H9 (cell line): ENCODE results near the gene LMNTD1. TPM values are rescaled to one million over a fixed set of nuclear protein-coding genes. Genes with fewer than 3 reads are reported as not detected.

Experiments used
- DNase-seq: peaks from one replicate; pipeline ENCODE4 v3.0.0-alpha.2; 2017
- H2AFZ ChIP-seq: one replicate; pipeline ENCODE4 v1.6.1; 2013; ENCODE audit warnings: mild to moderate bottlenecking, low read length, control low read depth, moderate library complexity
- H2AK5ac ChIP-seq: 2 replicates; pipeline ENCODE4 v1.6.1; 2013; ENCODE audit warnings: low read length, control low read depth, mixed read lengths; ENCODE audit not compliant: insufficient read length
- H2BK120ac ChIP-seq: one replicate; pipeline ENCODE4 v1.6.1; 2013; ENCODE audit warnings: low read depth, mild to moderate bottlenecking, low read length, control low read depth, inconsistent platforms; ENCODE audit not compliant: poor library complexity, severe bottlenecking
- H2BK12ac ChIP-seq: 2 replicates; pipeline ENCODE4 v1.6.1; 2013; ENCODE audit warnings: low read length, control low read depth, mixed read lengths, low read depth; ENCODE audit not compliant: insufficient read length
- H2BK15ac ChIP-seq: 2 replicates; pipeline ENCODE4 v1.6.1; 2013; ENCODE audit warnings: low read depth, low read length, control low read depth
- H2BK20ac ChIP-seq: one replicate; pipeline ENCODE4 v1.6.1; 2013; ENCODE audit warnings: low read depth, mild to moderate bottlenecking, low read length, control low read depth, inconsistent platforms; ENCODE audit not compliant: poor library complexity, severe bottlenecking
- H2BK5ac ChIP-seq: 2 replicates; pipeline ENCODE4 v1.6.1; 2013; ENCODE audit warnings: low read length, control low read depth, mixed read lengths; ENCODE audit not compliant: insufficient read length
- H3K14ac ChIP-seq: 2 replicates; pipeline ENCODE4 v1.6.1; 2013; ENCODE audit warnings: low read length, control low read depth; ENCODE audit not compliant: insufficient read depth
- H3K18ac ChIP-seq: 2 replicates; pipeline ENCODE4 v1.6.1; 2013; ENCODE audit warnings: low read depth, mild to moderate bottlenecking, mixed read lengths, low read length, control low read depth; ENCODE audit not compliant: insufficient read length
- H3K23ac ChIP-seq: 2 replicates; pipeline ENCODE4 v1.6.1; 2013; ENCODE audit warnings: low read length, control low read depth, mixed read lengths, low read depth; ENCODE audit not compliant: insufficient read length
- H3K23me2 ChIP-seq: 2 replicates; pipeline ENCODE4 v1.6.1; 2013; ENCODE audit warnings: low read depth, mild to moderate bottlenecking, mixed read lengths, low read length, control low read depth; ENCODE audit not compliant: insufficient read length, poor library complexity, severe bottlenecking
- H3K27ac ChIP-seq: 2 replicates; pipeline ENCODE4 v1.5.1; 2013; ENCODE audit warnings: low read length, control low read depth, mixed read lengths, low read depth; ENCODE audit not compliant: insufficient read length
- H3K27me3 ChIP-seq: 2 replicates; pipeline ENCODE4 v1.6.1; 2013; ENCODE audit warnings: low read length, control low read depth, inconsistent platforms; ENCODE audit not compliant: insufficient read depth
- H3K4ac ChIP-seq: 2 replicates; pipeline ENCODE4 v1.6.1; 2013; ENCODE audit warnings: low read depth, mild to moderate bottlenecking, control low read depth, inconsistent platforms, low read length, moderate library complexity
- H3K4me1 ChIP-seq: 2 replicates; pipeline ENCODE4 v1.6.1; 2013; ENCODE audit warnings: low read length, control low read depth, inconsistent platforms; ENCODE audit not compliant: insufficient read depth
- H3K4me2 ChIP-seq: 2 replicates; pipeline ENCODE4 v1.6.1; 2013; ENCODE audit warnings: low read length, control low read depth, mixed read lengths; ENCODE audit not compliant: insufficient read length, insufficient read depth
- H3K56ac ChIP-seq: 2 replicates; pipeline ENCODE4 v1.6.1; 2013; ENCODE audit warnings: low read depth, mild to moderate bottlenecking, mixed read lengths, low read length, control low read depth; ENCODE audit not compliant: insufficient read length
- H3K79me1 ChIP-seq: 2 replicates; pipeline ENCODE4 v1.6.1; 2013; ENCODE audit warnings: low read depth, mild to moderate bottlenecking, moderate library complexity, low read length, control low read depth, inconsistent platforms; ENCODE audit not compliant: insufficient read depth, poor library complexity, severe bottlenecking
- H3K79me2 ChIP-seq: 2 replicates; pipeline ENCODE4 v1.6.1; 2013; ENCODE audit warnings: low read length, control low read depth, inconsistent platforms; ENCODE audit not compliant: insufficient read depth
- H3K9ac ChIP-seq: 2 replicates; pipeline ENCODE4 v1.6.1; 2013; ENCODE audit warnings: low read length, control low read depth, mixed read lengths; ENCODE audit not compliant: insufficient read length; ENCODE audit errors: extremely low read depth
- H3K9me3 ChIP-seq: one replicate; pipeline ENCODE4 v1.6.1; 2013; ENCODE audit warnings: low read depth, low read length, inconsistent platforms; ENCODE audit not compliant: control insufficient read depth
- H3T11ph ChIP-seq: one replicate; pipeline ENCODE4 v1.6.1; 2013; ENCODE audit warnings: mild to moderate bottlenecking, low read length, control low read depth, inconsistent platforms
- H4K20me1 ChIP-seq: one replicate; pipeline ENCODE4 v1.6.1; 2013; ENCODE audit not compliant: control insufficient read depth, insufficient read length, insufficient read depth
- H4K5ac ChIP-seq: 2 replicates; pipeline ENCODE4 v1.6.1; 2013; ENCODE audit warnings: low read depth, mild to moderate bottlenecking, mixed read lengths, low read length, control low read depth; ENCODE audit not compliant: insufficient read length
- H4K8ac ChIP-seq: replicated peaks from 2 replicates; pipeline ENCODE4 v1.6.1; 2013; ENCODE audit warnings: low read length, control low read depth, mixed read lengths, low read depth; ENCODE audit not compliant: insufficient read length
- H4K91ac ChIP-seq: 2 replicates; pipeline ENCODE4 v1.6.1; 2013; ENCODE audit warnings: low read depth, mild to moderate bottlenecking, moderate library complexity, mixed read lengths, low read length, control low read depth; ENCODE audit not compliant: insufficient read length
- H3K27ac Mint-ChIP-seq, 3 experiments: 2 replicates in 2 of 3; 3 replicates in 1 of 3; pipeline ENCODE4 v1.8.0; 2020 to 2021; ENCODE audit warnings: mixed read lengths in 3 of 3, mild to moderate bottlenecking in 1 of 3, moderate library complexity in 1 of 3
- H3K27me3 Mint-ChIP-seq: 2 replicates; pipeline ENCODE4 v1.8.0; 2021; ENCODE audit warnings: low read depth, mild to moderate bottlenecking, moderate library complexity, mixed read lengths
- H3K36me3 Mint-ChIP-seq, 3 experiments: 2 replicates in 2 of 3; 3 replicates in 1 of 3; pipeline ENCODE4 v1.8.0; 2020 to 2021; ENCODE audit warnings: low read depth in 3 of 3, mixed read lengths in 3 of 3; ENCODE audit not compliant: insufficient read depth in 1 of 3
- H3K4me1 Mint-ChIP-seq, 2 experiments: 2 replicates each; pipeline ENCODE4 v1.8.0; 2020; ENCODE audit warnings: mixed read lengths in 2 of 2
- H3K4me3 Mint-ChIP-seq, 2 experiments: 2 replicates in 1 of 2; 3 replicates in 1 of 2; pipeline ENCODE4 v1.8.0; 2020 to 2021; ENCODE audit warnings: mild to moderate bottlenecking in 2 of 2, mixed read lengths in 2 of 2, moderate library complexity in 1 of 2
- H3K9me3 Mint-ChIP-seq, 2 experiments: 2 replicates in 1 of 2; 3 replicates in 1 of 2; pipeline ENCODE4 v1.8.0; 2020; ENCODE audit warnings: mild to moderate bottlenecking in 2 of 2, mixed read lengths in 2 of 2, moderate library complexity in 1 of 2
- CTCF ChIP-seq: fragments of 200-600 bp; sonication (generic); conservative IDR thresholded peaks from 3 replicates; pipeline ENCODE4 v1.8.0; 2021; ENCODE audit warnings: antibody characterized with exemption, mild to moderate bottlenecking
- whole genome bisulfite sequencing: extraction: QIAGEN DNeasy Blood & Tissue Kit; methylation state at CpG from one replicate; pipeline ENCODE4 v1.1.7; 2013; ENCODE audit warnings: missing lambda C conversion rate, low lambda C conversion rate, mixed read lengths; ENCODE audit not compliant: insufficient read length; ENCODE audit errors: extremely low coverage; 5-methylcytosine and 5-hydroxymethylcytosine counted together
- total RNA-seq: library from RNA; stranded (reverse); gene quantifications from 2 replicates; pipeline ENCODE4 v1.2.1, GENCODE V29; 2021

Gene LMNTD1
- total RNA-seq, 1 experiment from 2014 or later = not detected

- H2BK12ac ChIP-seq = no peak overlapping the region
- no peak overlapping the region for H3K9ac ChIP-seq
- H3K4me1 ChIP-seq = no peaks in the 10 kb centered on the region
- H3K9me3 ChIP-seq = no peaks in the 10 kb centered on the region
- no peak overlapping the region for H2BK120ac ChIP-seq
- no peak overlapping the region for H4K8ac ChIP-seq
- no CpG with 5 or more reads among the region's 13 CpGs for WGBS
- H3K9me3 Mint-ChIP-seq = peaks cover 0 to 5% of the 10 kb centered on the region in 2 experiments; a peak in 3 of 5 replicates
- H3K56ac ChIP-seq = no peak overlapping the region
- no peaks in the 10 kb centered on the region for H3K27me3 ChIP-seq
- H2AK5ac ChIP-seq = no peak overlapping the region
- peak; percentile 37 for DNase-seq
- H3K4me1 Mint-ChIP-seq = no peaks in the 10 kb centered on the region
- no peak overlapping the region for H3T11ph ChIP-seq
- H3K14ac ChIP-seq = no peak overlapping the region
- no peaks in the 10 kb centered on the region for H3K79me2 ChIP-seq
- H3K27ac Mint-ChIP-seq = no peak overlapping the region
- no peak overlapping the region for H3K18ac ChIP-seq
- H3K23me2 ChIP-seq = no peaks in the 10 kb centered on the region
- H2BK5ac ChIP-seq = no peak overlapping the region
- no peak overlapping the region for H3K4ac ChIP-seq
- H3K79me1 ChIP-seq = no peaks in the 10 kb centered on the region
- no peaks in the 10 kb centered on the region for H3K36me3 Mint-ChIP-seq
- no peak overlapping the region for H2AFZ ChIP-seq
- no peak overlapping the region for H4K91ac ChIP-seq
- no peak overlapping the region for H3K23ac ChIP-seq
- H2BK15ac ChIP-seq = no peak overlapping the region
- no peak overlapping the region for H2BK20ac ChIP-seq
- no peak overlapping the region for H3K27ac ChIP-seq
- H3K4me3 Mint-ChIP-seq = no peak overlapping the region
- no peak for TF ChIP-seq CTCF
- H4K20me1 ChIP-seq = no peaks in the 10 kb centered on the region
- no peak overlapping the region for H3K4me2 ChIP-seq
- no peaks in the 10 kb centered on the region for H3K27me3 Mint-ChIP-seq
- H4K5ac ChIP-seq = no peak overlapping the region
These were observed 93.5 kb downstream of the LMNTD1 start for GRCh38 chr12:25459541-25459951.
